Loucy (cell line): Measurements from ENCODE around the gene ATXN7L1.

Experiments
- H2AFZ ChIP-seq: fragments of 200-600 bp; sonication (generic); 2 replicates; pipeline ENCODE4 v1.6.0; 2016; ENCODE audit warnings: antibody characterized with exemption, mild to moderate bottlenecking, low read length, moderate library complexity
- H3F3A ChIP-seq: fragments of 200-600 bp; 2 replicates; pipeline ENCODE4 v1.6.0; 2016; ENCODE audit warnings: antibody characterized with exemption, low read depth, mild to moderate bottlenecking
- H3K27me3 ChIP-seq: fragments of 200-600 bp; sonication (generic); 2 replicates; pipeline ENCODE4 v1.6.1; 2014; ENCODE audit warnings: low read length, mild to moderate bottlenecking; ENCODE audit not compliant: insufficient read depth, poor library complexity, severe bottlenecking
- H3K36me3 ChIP-seq: fragments of 200-600 bp; sonication (generic); 2 replicates; pipeline ENCODE4 v1.6.1; 2016; ENCODE audit warnings: low read length; ENCODE audit not compliant: insufficient read depth
- H3K4me1 ChIP-seq: fragments of 200-600 bp; sonication (generic); 2 replicates; pipeline ENCODE4 v1.5.1; 2014; ENCODE audit warnings: low read length, mild to moderate bottlenecking; ENCODE audit not compliant: insufficient read depth, poor library complexity, severe bottlenecking
- H3K4me2 ChIP-seq: fragments of 200-600 bp; sonication (generic); 2 replicates; pipeline ENCODE4 v1.6.0; 2014; ENCODE audit warnings: antibody characterized with exemption, low read length, low read depth, mild to moderate bottlenecking; ENCODE audit not compliant: poor library complexity, severe bottlenecking
- H3K4me3 ChIP-seq: fragments of 200-600 bp; sonication (generic); 2 replicates; pipeline ENCODE4 v1.5.1; 2014; ENCODE audit warnings: low read length, mild to moderate bottlenecking, mixed read lengths; ENCODE audit not compliant: poor library complexity, severe bottlenecking
- H3K79me2 ChIP-seq: fragments of 200-600 bp; sonication (generic); 2 replicates; pipeline ENCODE4 v1.6.1; 2014; ENCODE audit warnings: low read length; ENCODE audit not compliant: insufficient read depth
- H3K9ac ChIP-seq: fragments of 200-600 bp; sonication (generic); 2 replicates; pipeline ENCODE4 v1.6.0; 2014; ENCODE audit warnings: mild to moderate bottlenecking, low read depth, low read length, moderate library complexity; ENCODE audit not compliant: poor library complexity, severe bottlenecking
- H3K9me2 ChIP-seq: fragments of 200-600 bp; sonication (generic); replicated peaks from 2 replicates; pipeline ENCODE4 v1.6.1; 2016; ENCODE audit warnings: low read depth, low read length, mixed read lengths
- H3K9me3 ChIP-seq: fragments of 200-600 bp; sonication (generic); 2 replicates; pipeline ENCODE4 v1.6.1; 2014; ENCODE audit warnings: mild to moderate bottlenecking, antibody characterized with exemption, low read length, low read depth; ENCODE audit not compliant: insufficient read depth
- H4K20me1 ChIP-seq: fragments of 200-600 bp; sonication (generic); 2 replicates; pipeline ENCODE4 v1.6.0; 2014; ENCODE audit warnings: antibody characterized with exemption, low read length, mild to moderate bottlenecking; ENCODE audit not compliant: insufficient read depth, poor library complexity, severe bottlenecking
- EZH2phosphoT487 ChIP-seq: fragments of 200-600 bp; IDR thresholded peaks from 2 replicates; pipeline ENCODE4 v1.6.1; 2018; ENCODE audit warnings: antibody characterized with exemption, mild to moderate bottlenecking, moderate library complexity, borderline replicate concordance
- TF ChIP-seq, protein P1 (sequence below): fragments of 200-600 bp; sonication (generic); conservative IDR thresholded peaks from 2 replicates; pipeline ENCODE4 v1.5.1; 2014; ENCODE audit warnings: mild to moderate bottlenecking, antibody characterized with exemption, low read length

Gene ATXN7L1

DNA sequence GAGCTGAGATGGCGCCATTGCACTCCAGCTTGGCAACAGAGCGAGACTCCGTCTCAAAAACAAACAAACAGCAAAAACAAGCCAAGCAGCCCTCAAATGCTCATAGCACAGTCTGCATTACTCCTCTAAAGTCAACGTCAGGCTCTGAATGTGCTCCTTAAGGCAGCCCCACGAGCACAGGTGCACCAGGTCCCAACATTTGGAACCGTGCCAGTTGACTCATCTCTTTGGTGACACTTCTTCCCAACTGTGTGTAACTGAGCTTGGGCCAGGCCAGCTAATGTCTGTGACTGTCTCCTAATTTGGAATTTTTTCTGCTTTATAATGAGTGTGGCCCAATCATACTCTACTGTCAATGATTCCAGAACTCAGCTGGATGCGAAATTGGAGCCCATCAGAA is 228.8 kb downstream of the ATXN7L1 start:
- H3K4me1 ChIP-seq: peaks cover 8% of the 10 kb centered on the region
- no peaks in the 10 kb centered on the region for H3K27me3 ChIP-seq
- H3K4me3 ChIP-seq: no peak overlapping the region
- H3K9me2 ChIP-seq: no peaks in the 10 kb centered on the region
- no peaks in the 10 kb centered on the region for H3F3A ChIP-seq
- no peaks in the 10 kb centered on the region for H4K20me1 ChIP-seq
- no peak overlapping the region for H3K4me2 ChIP-seq
- no peak overlapping the region for H2AFZ ChIP-seq
- no peaks in the 10 kb centered on the region for H3K79me2 ChIP-seq
- TF ChIP-seq EZH2phosphoT487: no peak
- TF ChIP-seq, protein P1, sequence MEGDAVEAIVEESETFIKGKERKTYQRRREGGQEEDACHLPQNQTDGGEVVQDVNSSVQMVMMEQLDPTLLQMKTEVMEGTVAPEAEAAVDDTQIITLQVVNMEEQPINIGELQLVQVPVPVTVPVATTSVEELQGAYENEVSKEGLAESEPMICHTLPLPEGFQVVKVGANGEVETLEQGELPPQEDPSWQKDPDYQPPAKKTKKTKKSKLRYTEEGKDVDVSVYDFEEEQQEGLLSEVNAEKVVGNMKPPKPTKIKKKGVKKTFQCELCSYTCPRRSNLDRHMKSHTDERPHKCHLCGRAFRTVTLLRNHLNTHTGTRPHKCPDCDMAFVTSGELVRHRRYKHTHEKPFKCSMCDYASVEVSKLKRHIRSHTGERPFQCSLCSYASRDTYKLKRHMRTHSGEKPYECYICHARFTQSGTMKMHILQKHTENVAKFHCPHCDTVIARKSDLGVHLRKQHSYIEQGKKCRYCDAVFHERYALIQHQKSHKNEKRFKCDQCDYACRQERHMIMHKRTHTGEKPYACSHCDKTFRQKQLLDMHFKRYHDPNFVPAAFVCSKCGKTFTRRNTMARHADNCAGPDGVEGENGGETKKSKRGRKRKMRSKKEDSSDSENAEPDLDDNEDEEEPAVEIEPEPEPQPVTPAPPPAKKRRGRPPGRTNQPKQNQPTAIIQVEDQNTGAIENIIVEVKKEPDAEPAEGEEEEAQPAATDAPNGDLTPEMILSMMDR: no peak
- H3K9me3 ChIP-seq: no peaks in the 10 kb centered on the region
- H3K36me3 ChIP-seq: no peaks in the 10 kb centered on the region; the same call in 1 of the 2 replicates
- H3K9ac ChIP-seq: no peak overlapping the region

DNA sequence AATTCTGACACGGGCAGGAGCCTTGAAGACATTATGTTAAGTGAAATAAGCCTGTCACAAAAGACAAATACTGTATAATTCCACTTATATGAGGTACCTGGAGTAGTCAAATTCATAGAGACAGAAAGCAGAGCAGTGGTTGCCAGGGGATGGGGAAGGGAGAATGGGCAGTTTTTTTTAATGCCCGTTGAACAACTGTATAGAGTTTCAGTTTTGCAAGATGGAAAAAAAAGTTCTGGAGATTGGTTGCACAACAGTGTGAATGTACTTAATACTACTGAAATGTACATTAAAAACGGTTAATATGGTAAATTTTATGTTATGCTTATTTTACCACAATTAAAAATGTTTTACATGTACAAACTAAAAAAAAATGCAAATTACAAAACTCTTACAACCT is 231.5 kb downstream of the ATXN7L1 start:
- TF ChIP-seq, protein P1: no peak
- TF ChIP-seq EZH2phosphoT487: no peak
- Histone ChIP-seq H3K4me1 (peaks cover 8% of the 10 kb centered on the region), H3F3A (no peaks in the 10 kb centered on the region), H3K4me3 (no peak overlapping the region), H3K9me3 (no peaks in the 10 kb centered on the region), H3K79me2 (no peaks in the 10 kb centered on the region), H3K27me3 (no peaks in the 10 kb centered on the region), H3K4me2 (no peak overlapping the region), H3K36me3 (peaks cover 3% of the 10 kb centered on the region; the same call in 1 of the 2 replicates), H2AFZ (no peak overlapping the region), H4K20me1 (no peaks in the 10 kb centered on the region), H3K9me2 (no peaks in the 10 kb centered on the region), H3K9ac (no peak overlapping the region)

DNA sequence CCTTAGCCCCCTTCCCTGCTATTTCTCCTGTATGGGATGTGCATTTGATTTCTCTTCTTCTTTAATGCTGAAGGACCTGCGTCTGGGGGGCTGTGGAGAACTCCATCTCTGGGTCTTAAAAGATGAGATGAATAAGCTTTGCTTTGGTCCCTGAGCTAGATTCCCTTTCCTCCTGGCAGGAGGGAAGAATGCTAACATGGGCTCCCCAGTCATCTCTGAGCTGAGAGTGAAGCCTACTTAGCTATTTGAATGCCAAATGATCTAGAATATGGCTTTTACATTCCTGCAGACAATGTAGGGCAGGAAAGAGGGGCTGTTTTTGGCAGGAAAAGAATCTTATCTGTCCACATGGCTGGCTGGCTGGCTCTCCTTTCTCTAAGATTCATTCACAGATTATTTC is 232.5 kb downstream of the ATXN7L1 start:
- Histone ChIP-seq H3K27me3 (no peaks in the 10 kb centered on the region), H3K4me1 (peaks cover 4% of the 10 kb centered on the region), H4K20me1 (no peaks in the 10 kb centered on the region), H3K9me2 (no peaks in the 10 kb centered on the region), H3K9me3 (no peaks in the 10 kb centered on the region), H3F3A (no peaks in the 10 kb centered on the region), H2AFZ (no peak overlapping the region), H3K36me3 (peaks cover 3% of the 10 kb centered on the region; the same call in 1 of the 2 replicates), H3K4me3 (no peak overlapping the region), H3K79me2 (no peaks in the 10 kb centered on the region), H3K9ac (no peak overlapping the region), H3K4me2 (no peak overlapping the region)
- no peak for TF ChIP-seq EZH2phosphoT487
- TF ChIP-seq, protein P1: no peak
